Lower lobe of right lung (tissue), 2 donors: ENCODE measurements around the gene FANCC. TPM values are rescaled to one million over a fixed set of nuclear protein-coding genes. Genes with fewer than 3 reads are reported as not detected.

ENCODE experiments used
- ATAC-seq, 2 donors: fragments of 200-7000 bp; cut with Tn5 transposase; one replicate each; pipeline ENCODE4 v1.9.1; 2020 to 2022; ENCODE audit warnings: mild to moderate bottlenecking in 2 of 2, moderate library complexity in 2 of 2
- DNase-seq: peaks from one replicate; pipeline ENCODE4 v3.0.0-alpha.2; 2020
- H3K27ac ChIP-seq: fragments of 200-600 bp; one replicate; pipeline ENCODE4 v1.8.0; 2022
- H3K27me3 ChIP-seq: fragments of 200-600 bp; one replicate; pipeline ENCODE4 v1.8.0; 2022; ENCODE audit warnings: low read depth
- H3K36me3 ChIP-seq: fragments of 200-600 bp; one replicate; pipeline ENCODE4 v1.8.0; 2022; ENCODE audit warnings: mild to moderate bottlenecking
- H3K4me1 ChIP-seq: fragments of 200-600 bp; one replicate; pipeline ENCODE4 v1.8.0; 2022
- H3K4me3 ChIP-seq: fragments of 200-600 bp; one replicate; pipeline ENCODE4 v1.8.0; 2022; ENCODE audit warnings: mild to moderate bottlenecking
- H3K9me3 ChIP-seq: fragments of 200-600 bp; one replicate; pipeline ENCODE4 v1.8.0; 2022
- intact Hi-C: fragments of 100-400 bp; cut with DNase I; formaldehyde crosslinking; loops from one replicate; pipeline ENCODE4 v1.11.0; 2022
- long read RNA-seq: library from polyadenylated mRNA; unstranded; transcript quantifications from one replicate; pipeline ENCODE4 v2.0.0, GENCODE V29; 2021
- total RNA-seq: library from RNA; stranded (reverse); fragmentation: NEBNext Ultra II Directional; extraction: Animal tissue kit (Norgen Biotek cat#: 25700); gene quantifications from one replicate; pipeline ENCODE4 v1.2.1, GENCODE V29; 2021
- TF ChIP-seq, protein P1 (sequence below): fragments of 200-600 bp; IDR thresholded peaks from one replicate; pipeline ENCODE4 v1.8.0; 2022; ENCODE audit warnings: antibody characterized with exemption, mild to moderate bottlenecking
- donor health status: DM: no; HTN: yes; CAD: no; lungs with severe emphysema.

Gene FANCC, protein sequence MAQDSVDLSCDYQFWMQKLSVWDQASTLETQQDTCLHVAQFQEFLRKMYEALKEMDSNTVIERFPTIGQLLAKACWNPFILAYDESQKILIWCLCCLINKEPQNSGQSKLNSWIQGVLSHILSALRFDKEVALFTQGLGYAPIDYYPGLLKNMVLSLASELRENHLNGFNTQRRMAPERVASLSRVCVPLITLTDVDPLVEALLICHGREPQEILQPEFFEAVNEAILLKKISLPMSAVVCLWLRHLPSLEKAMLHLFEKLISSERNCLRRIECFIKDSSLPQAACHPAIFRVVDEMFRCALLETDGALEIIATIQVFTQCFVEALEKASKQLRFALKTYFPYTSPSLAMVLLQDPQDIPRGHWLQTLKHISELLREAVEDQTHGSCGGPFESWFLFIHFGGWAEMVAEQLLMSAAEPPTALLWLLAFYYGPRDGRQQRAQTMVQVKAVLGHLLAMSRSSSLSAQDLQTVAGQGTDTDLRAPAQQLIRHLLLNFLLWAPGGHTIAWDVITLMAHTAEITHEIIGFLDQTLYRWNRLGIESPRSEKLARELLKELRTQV
- total RNA-seq = 11.3 TPM
- long read RNA-seq, full-length matches to known transcripts = 3 of 12 reads
- long read RNA-seq, partial matches to known transcripts = 1 of 12 reads
- long read RNA-seq, other reads (novel, unspliced or antisense) = 8 of 12 reads

DNA sequence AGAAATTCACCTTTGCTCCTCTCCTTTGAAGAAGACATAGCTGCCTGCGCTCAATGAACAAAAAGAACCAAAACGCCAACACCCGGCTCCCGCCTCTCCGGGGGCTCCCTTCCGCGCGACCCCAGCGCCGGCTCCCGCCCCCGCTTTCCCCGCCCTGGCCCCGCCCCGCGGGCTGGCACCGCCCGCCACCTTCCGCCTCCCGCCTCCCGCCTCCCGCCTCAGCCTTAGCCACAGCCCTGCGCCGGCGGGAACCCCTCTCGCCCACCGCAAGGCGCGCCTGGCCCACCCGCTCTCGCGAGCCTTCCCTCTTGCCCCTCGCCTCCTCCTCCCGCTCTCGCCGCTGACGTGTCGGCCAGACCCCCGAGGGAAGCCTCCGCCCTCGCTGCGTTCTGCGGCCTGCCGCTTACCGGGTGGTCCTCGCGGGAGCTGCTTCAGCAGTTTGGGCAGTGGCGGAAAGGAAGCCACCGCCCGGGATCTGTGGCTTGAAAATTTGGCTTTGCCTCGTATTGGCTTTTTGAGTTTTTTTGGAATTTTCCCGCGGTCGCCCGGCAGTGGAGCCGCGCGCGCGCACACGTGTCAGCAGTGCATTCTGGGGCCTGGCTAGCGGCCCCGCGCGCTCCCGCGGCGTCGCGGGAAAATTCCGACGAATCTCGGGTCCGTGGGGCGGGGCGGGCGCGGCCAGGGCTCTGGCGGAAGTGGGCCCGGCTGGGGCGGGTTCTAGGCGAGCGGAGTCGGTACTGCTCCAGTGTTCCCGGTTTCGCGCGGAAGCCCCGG, at the start of gene FANCC:
Gene FANCC, minus strand, starts transcription at position 591 of the 774 bp plus-strand sequence. CDS start 68,418 bp downstream, outside the sequence.
- ATAC-seq (peak; percentile 97), DNase-seq (peak; percentile 95)
- Histone ChIP-seq H3K4me3 (peak within 1 kb of the TSS; percentile 96), H3K9me3 (no peaks in the 10 kb centered on the region), H3K36me3 (no peaks in the 10 kb centered on the region), H3K27me3 (no peaks in the 10 kb centered on the region), H3K27ac (peak within 1 kb of the TSS; percentile 96), H3K4me1 (peaks cover 10% of the 10 kb centered on the region)
- TF ChIP-seq, protein P1, sequence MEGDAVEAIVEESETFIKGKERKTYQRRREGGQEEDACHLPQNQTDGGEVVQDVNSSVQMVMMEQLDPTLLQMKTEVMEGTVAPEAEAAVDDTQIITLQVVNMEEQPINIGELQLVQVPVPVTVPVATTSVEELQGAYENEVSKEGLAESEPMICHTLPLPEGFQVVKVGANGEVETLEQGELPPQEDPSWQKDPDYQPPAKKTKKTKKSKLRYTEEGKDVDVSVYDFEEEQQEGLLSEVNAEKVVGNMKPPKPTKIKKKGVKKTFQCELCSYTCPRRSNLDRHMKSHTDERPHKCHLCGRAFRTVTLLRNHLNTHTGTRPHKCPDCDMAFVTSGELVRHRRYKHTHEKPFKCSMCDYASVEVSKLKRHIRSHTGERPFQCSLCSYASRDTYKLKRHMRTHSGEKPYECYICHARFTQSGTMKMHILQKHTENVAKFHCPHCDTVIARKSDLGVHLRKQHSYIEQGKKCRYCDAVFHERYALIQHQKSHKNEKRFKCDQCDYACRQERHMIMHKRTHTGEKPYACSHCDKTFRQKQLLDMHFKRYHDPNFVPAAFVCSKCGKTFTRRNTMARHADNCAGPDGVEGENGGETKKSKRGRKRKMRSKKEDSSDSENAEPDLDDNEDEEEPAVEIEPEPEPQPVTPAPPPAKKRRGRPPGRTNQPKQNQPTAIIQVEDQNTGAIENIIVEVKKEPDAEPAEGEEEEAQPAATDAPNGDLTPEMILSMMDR = no peak
- intact Hi-C loops = no loop called here

DNA sequence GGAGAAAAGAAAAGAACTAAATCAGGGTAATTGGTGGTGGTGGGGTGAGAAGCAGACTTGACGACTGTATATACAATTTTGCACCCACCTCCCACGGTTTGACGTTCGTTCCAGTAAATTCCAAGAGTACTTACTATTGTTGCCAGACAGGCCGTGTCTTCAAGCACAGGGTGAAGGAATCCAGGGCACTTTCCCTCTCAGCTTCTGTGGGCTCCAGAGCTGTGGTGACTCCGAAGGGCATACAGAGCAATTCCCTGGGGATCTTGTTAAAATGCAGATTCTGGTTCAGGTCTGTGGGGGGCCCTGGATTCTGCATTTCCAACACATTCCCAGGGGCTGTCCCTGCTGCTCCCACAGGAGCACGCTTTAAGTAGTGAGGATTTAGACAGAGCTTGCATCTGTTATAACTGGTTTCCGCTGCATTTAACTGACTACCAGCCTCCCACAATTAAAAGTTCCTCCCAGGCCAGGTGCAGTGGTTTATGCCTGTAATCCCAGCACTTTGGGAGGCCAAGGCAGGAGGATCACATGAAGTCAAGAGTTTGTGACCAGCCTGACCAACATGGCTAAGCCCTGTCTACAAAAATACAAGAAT, 49.3 kb upstream of the FANCC start:
- TF ChIP-seq, protein P1 = no peak
- intact Hi-C loops = no loop called here
- no peaks in the 10 kb centered on the region for H3K27me3 ChIP-seq

DNA sequence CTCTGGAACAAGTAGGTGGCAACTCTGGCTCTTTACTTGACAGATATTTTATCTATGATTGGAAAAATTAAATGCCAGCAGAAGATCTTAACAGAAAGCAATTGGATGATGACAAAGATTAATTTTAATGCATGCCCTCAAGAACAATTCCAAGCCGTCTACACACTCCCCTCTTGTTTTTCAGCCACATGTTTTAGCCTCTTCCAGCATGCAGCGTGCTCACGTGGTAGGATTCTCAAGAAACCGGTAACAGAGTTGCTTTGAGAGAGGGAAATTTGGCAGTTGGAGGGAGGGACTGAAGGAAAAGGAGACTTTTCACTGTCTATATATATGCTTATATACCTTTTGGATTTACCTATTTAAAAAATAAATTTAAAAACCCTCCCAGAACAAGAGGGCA, 48.3 kb upstream of the FANCC start:
- intact Hi-C loops = no loop called here

More for the DNA sequence above, 49.3 kb upstream of the FANCC start:
- ATAC-seq (no peak), DNase-seq (no peak)
- Histone ChIP-seq H3K4me1 (no peaks in the 10 kb centered on the region), H3K9me3 (no peaks in the 10 kb centered on the region), H3K4me3 (no peak overlapping the region), H3K36me3 (no peaks in the 10 kb centered on the region), H3K27ac (no peak overlapping the region)

DNA sequence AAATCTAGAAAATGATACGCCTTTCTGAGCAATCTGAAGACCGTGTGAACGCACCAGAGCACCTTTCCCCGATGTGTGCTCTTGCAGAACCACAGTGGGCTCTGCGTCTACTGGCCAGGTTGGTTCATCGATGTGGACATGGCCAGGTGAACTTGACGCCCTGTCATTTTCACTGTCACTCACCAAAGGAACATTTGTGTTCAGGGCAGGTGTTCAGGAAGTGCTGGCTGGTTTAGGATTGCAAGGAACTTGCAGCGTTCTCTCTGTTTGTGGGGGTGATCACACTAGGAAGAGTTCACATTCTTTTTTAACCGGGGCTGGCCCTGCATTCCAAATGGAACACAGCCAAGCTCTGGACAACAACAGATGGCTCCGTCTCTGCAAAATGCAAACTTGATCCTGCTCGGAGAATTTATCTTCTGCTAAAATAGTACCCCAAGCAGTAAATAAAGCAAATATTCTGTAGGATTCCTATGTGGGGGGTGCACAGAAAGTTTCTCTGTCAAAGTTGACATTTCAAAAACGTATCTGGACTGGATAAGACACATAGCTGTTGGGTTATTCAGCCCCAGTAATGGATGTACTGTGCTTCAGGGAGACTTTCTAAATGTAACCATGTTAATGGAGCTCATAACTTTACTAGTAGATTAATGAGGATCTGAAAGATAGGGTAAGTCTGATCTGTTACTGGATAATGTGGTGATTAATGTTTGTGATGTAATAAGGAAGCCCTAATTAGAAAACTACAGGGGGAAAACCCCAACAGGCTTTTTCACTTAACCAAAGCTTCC, 45.7 kb upstream of the FANCC start:
- ATAC-seq = no peak
- no peak for DNase-seq
- Histone ChIP-seq H3K9me3 (no peaks in the 10 kb centered on the region), H3K27me3 (no peaks in the 10 kb centered on the region), H3K27ac (no peak overlapping the region), H3K4me1 (no peaks in the 10 kb centered on the region), H3K4me3 (no peak overlapping the region), H3K36me3 (no peaks in the 10 kb centered on the region)
- intact Hi-C loops = no loop called here
- TF ChIP-seq, protein P1 = no peak

More for the DNA sequence above, 48.3 kb upstream of the FANCC start:
- H3K4me1 ChIP-seq = no peaks in the 10 kb centered on the region
- no peak for ATAC-seq
- TF ChIP-seq, protein P1 = no peak
- H3K36me3 ChIP-seq = no peaks in the 10 kb centered on the region
- H3K9me3 ChIP-seq = no peaks in the 10 kb centered on the region
- H3K4me3 ChIP-seq = no peak overlapping the region
- no peaks in the 10 kb centered on the region for H3K27me3 ChIP-seq
- DNase-seq = no peak
- H3K27ac ChIP-seq = no peak overlapping the region
